ENCODE data around the gene CNN2. TPM values are rescaled to one million over a fixed set of nuclear protein-coding genes. Genes with fewer than 3 reads are reported as not detected.

CNN2 gene
- total RNA-seq, 1 donor from 2014 or later = 189 TPM

GRCh38 chr19:1015061-1015781 lies 11.2 kb upstream of the CNN2 start:
- no peak overlapping the region for H3K4me3 ChIP-seq (ENCODE audit: low read depth, low read length)
- FAIRE-seq (no peak), DNase-seq (ENCODE audit: low read depth) (no peak)
- no peak for TF ChIP-seq CTCF (IDR thresholded peaks at IDR 0.05; ENCODE audit: insufficient read depth, low read length, severe bottlenecking)
- peaks cover 39% of the 10 kb centered on the region for H3K36me3 ChIP-seq (ENCODE audit: control insufficient read depth, insufficient read depth, low read length)
- H3K27me3 ChIP-seq (ENCODE audit: control insufficient read depth, insufficient read depth, low read length) = no peaks in the 10 kb centered on the region

DNA sequence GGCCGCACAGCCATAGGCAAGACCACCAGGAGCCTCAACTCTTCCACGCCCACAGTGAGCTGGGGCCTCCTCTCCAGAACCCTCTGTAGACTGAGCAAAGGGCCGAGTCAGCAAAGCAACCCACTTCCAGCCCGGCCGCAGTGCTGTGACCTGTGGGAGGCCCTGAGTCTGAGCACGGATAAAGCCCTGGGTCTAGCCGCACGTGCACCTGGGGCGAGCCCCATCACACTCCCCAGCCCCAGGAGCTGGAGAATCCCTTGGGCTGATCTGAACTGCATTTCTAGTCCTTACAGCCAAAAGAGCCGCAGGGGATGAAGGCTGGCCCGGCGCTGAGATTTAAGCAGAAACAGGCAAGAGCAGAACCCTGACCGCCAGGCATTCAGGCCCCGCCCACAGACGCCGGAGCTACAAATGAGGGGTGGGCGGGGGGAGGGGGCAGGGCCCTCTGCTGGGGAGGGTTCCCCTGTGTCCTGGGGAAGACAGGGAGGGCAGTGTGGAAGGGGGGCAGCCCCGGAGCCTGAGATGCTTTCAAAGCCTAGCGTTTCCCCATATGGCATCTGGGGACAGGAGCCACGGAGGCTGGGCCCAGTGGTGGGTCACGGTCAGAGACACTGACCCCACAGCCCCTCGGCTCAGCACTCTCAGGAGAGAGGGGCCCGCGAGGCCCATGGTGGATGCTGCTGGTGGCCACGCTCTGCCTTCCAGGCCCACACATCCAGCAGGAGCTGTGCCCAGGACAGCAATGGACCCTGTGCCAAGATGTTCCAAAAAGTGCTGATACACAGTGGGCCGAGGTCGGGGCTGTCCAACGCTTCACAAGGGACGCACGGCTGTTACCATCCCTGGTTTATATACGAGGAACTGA lies 10.4 kb upstream of the CNN2 start:
- DNase-seq (ENCODE audit: low read depth) = no peak
- FAIRE-seq = no peak
- Histone ChIP-seq H3K4me3 (ENCODE audit: low read depth, low read length) (no peak overlapping the region), H3K27me3 (ENCODE audit: control insufficient read depth, insufficient read depth, low read length) (no peaks in the 10 kb centered on the region), H3K36me3 (ENCODE audit: control insufficient read depth, insufficient read depth, low read length) (peaks cover 35% of the 10 kb centered on the region)
- no peak for TF ChIP-seq CTCF (IDR thresholded peaks at IDR 0.05; ENCODE audit: insufficient read depth, low read length, severe bottlenecking)

DNA sequence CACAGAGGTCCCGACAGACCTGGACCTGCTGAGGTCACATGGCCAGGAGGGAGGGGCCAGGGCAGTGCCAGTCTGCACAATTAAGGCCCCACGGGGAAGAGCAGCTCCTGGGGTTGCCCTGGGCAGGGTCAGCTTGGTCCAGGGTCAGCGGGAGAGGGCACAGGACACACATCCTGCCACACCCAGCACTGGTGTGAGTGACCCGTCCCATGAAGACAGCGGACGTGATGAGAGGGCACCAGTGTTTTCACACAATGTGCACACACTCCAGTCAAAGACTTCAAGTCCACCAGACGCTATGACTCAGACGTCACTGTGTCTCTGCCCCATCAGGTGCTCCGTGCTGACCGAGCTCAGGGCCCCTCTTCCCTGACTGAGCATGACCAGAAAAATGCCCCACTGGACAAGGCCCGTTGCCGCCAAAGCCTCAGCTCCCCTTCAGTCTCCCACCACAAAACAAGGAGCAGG lies 9.7 kb upstream of the CNN2 start:
- Histone ChIP-seq H3K36me3 (ENCODE audit: control insufficient read depth, insufficient read depth, low read length) (peaks cover 35% of the 10 kb centered on the region), H3K4me3 (ENCODE audit: low read depth, low read length) (no peak overlapping the region), H3K27me3 (ENCODE audit: control insufficient read depth, insufficient read depth, low read length) (no peaks in the 10 kb centered on the region)
- peak; percentile 74 for DNase-seq (ENCODE audit: low read depth)
- no peak for TF ChIP-seq CTCF (IDR thresholded peaks at IDR 0.05; ENCODE audit: insufficient read depth, low read length, severe bottlenecking)
- peak; percentile 92 for FAIRE-seq

DNA sequence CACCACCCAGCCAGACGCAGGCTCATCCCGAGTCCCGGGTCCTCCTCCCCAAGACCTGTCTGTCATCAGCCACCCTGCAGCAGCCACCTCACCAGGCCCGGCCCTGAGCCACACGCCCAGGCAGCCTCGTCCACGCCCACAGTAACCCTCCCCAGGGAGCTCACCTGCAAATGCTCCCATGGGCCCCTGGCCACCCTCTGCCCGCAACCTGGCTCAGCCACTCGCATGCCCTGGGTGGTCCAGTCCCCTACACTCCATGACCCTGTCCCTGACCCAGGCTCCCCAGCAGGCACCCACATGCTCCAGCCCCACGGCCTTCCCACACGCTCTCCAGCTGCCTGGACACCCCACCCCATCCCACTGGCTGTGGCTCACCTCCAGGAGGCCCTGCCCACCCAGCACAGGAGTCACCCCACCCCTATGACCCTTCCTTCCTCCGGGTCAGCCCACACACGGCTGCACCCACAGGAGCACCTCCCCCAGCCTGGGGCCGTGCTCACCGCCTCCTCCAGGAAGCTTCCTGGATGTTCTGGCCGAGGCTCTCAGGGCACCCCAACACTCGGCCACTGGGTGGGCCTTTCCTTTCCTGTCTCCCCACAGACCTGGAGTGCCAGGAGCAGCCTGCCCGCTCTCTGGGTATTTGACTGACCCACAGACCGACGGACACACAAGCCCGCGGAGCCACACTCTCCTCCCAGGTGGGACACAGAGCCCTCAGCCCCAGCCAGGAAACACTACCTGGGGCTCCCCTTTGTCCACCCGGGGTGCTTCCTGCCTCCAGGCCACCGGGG lies 9.1 kb upstream of the CNN2 start:
- FAIRE-seq (peak; percentile 18), DNase-seq (ENCODE audit: low read depth) (peak; percentile 66)
- peak overlapping the region; percentile 11 for H3K4me3 ChIP-seq (ENCODE audit: low read depth, low read length)
- no peak for TF ChIP-seq CTCF (IDR thresholded peaks at IDR 0.05; ENCODE audit: insufficient read depth, low read length, severe bottlenecking)
- H3K36me3 ChIP-seq (ENCODE audit: control insufficient read depth, insufficient read depth, low read length) = peaks cover 31% of the 10 kb centered on the region
- no peaks in the 10 kb centered on the region for H3K27me3 ChIP-seq (ENCODE audit: control insufficient read depth, insufficient read depth, low read length)

DNA sequence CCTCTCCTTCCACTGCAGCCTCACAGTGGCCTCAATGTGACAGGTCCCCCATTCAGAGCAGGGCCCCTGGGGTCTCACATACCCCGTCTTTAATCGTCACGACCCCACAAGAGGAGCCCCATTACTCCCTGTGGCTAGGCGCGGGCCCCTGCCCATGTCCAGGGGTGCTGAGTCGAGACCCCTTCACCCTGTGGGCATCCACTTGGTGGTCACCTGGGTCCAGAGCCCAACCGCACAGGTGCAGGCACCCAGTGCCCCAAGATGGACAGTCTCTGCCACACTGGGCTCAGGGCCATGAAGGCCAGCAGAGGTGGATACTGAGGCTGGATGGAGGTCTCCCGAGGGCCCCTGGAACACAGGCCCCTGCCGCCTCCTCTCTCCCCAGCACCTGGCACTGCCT lies 8.5 kb upstream of the CNN2 start:
- FAIRE-seq (no peak), DNase-seq (ENCODE audit: low read depth) (no peak)
- H3K4me3 ChIP-seq (ENCODE audit: low read depth, low read length) = no peak overlapping the region
- H3K36me3 ChIP-seq (ENCODE audit: control insufficient read depth, insufficient read depth, low read length) = peaks cover 28% of the 10 kb centered on the region
- no peaks in the 10 kb centered on the region for H3K27me3 ChIP-seq (ENCODE audit: control insufficient read depth, insufficient read depth, low read length)
- no peak for TF ChIP-seq CTCF (IDR thresholded peaks at IDR 0.05; ENCODE audit: insufficient read depth, low read length, severe bottlenecking)

Measured in bronchial epithelial cell (primary cell).